ENCODE results near the gene H2AZ1. TPM values are rescaled to one million over a fixed set of nuclear protein-coding genes. Genes with fewer than 3 reads are reported as not detected.

The H2AZ1 gene
- polyA plus RNA-seq, 1 donor (not counting 4 experiments of a cell fraction or from before 2014, with no cell fraction given), result 452 TPM

GRCh38 chr4:99986792-99987191 lies 36.7 kb upstream of the H2AZ1 start:
- H3K4me3 ChIP-seq (ENCODE audit: control insufficient read depth in 2 of 3, extremely low read depth in 1 of 3, insufficient read depth in 2 of 3, low read depth in 1 of 3, low read length in 3 of 3), result no peak overlapping the region
- no peak for FAIRE-seq

DNA sequence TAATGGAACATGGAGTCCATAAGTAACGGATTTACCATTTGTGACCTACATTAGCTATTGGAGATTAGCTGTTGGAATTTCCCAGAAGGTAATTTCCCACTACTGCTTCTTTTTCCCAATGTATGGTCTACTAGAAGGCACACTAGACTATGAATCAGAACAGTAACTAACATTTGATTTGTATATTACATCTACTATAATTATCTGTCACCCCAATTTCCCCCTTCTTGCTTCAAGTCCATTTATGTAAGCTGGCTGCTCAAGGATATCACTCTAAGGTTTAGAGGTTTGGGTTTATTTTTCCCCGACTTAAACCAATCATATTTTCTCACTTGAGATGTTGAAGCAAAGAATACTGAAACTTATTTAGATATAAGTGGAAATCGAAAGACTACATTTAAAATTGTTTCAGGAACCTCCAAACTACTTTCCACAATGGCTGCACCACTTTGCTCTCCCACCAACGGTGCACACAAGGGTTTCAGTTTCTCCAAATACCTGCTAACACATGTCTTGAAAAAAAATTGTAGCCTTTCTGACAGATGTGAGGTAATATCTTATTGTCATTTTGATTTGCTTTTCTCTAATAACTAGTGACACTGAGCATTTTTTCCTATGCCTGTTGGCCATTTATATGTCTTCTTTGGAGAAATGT lies 33.3 kb upstream of the H2AZ1 start:
- H3K9ac ChIP-seq (ENCODE audit: control insufficient read depth, extremely low read depth, insufficient read depth, low read length), result no peak overlapping the region
- no peak for DNase-seq (ENCODE audit: low read depth, low spot score)
- H3K4me3 ChIP-seq (ENCODE audit: control insufficient read depth in 2 of 3, extremely low read depth in 1 of 3, insufficient read depth in 2 of 3, low read depth in 1 of 3, low read length in 3 of 3), result no peak overlapping the region
- no peaks in the 10 kb centered on the region for H3K9me1 ChIP-seq (ENCODE audit: control insufficient read depth, extremely low read depth, insufficient read depth, low read length)
- no peak overlapping the region for H2AFZ ChIP-seq (ENCODE audit: control insufficient read depth, low read length)
- no peak overlapping the region for H3K27ac ChIP-seq (ENCODE audit: control insufficient read depth, insufficient read depth, low read length)
- no peaks in the 10 kb centered on the region for H3K9me3 ChIP-seq (ENCODE audit: control insufficient read depth, low read depth, low read length)
- no peaks in the 10 kb centered on the region for H3K36me3 ChIP-seq (ENCODE audit: control insufficient read depth in 2 of 2, extremely low read depth in 1 of 2, insufficient read depth in 2 of 2, low read length in 2 of 2)
- FAIRE-seq, result no peak
- dilution Hi-C loops (cut with MboI; ENCODE audit: extremely low pct_ligation_motif_present, low sequenced_read_pairs), result no loop called here
- TF ChIP-seq, protein P1, sequence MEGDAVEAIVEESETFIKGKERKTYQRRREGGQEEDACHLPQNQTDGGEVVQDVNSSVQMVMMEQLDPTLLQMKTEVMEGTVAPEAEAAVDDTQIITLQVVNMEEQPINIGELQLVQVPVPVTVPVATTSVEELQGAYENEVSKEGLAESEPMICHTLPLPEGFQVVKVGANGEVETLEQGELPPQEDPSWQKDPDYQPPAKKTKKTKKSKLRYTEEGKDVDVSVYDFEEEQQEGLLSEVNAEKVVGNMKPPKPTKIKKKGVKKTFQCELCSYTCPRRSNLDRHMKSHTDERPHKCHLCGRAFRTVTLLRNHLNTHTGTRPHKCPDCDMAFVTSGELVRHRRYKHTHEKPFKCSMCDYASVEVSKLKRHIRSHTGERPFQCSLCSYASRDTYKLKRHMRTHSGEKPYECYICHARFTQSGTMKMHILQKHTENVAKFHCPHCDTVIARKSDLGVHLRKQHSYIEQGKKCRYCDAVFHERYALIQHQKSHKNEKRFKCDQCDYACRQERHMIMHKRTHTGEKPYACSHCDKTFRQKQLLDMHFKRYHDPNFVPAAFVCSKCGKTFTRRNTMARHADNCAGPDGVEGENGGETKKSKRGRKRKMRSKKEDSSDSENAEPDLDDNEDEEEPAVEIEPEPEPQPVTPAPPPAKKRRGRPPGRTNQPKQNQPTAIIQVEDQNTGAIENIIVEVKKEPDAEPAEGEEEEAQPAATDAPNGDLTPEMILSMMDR (optimal IDR thresholded peaks at IDR 0.05 in 1 of 3, IDR thresholded peaks at IDR 0.05 in 1 of 3, conservative IDR thresholded peaks at IDR 0.05 in 1 of 3; ENCODE audit: extremely low read depth in 1 of 3, insufficient read depth in 2 of 3, low read length in 3 of 3), result no peak
- TF ChIP-seq EZH2 (IDR thresholded peaks at IDR 0.05; ENCODE audit: low read length), result no peak
- no peaks in the 10 kb centered on the region for H4K20me1 ChIP-seq (ENCODE audit: control insufficient read depth, extremely low read depth, insufficient read depth, low read length)
- H3K4me2 ChIP-seq (ENCODE audit: control insufficient read depth, extremely low read depth, insufficient read depth, low read depth, low read length), result no peak overlapping the region
- no peaks in the 10 kb centered on the region for H3K27me3 ChIP-seq (ENCODE audit: control insufficient read depth, extremely low read depth, insufficient read depth, low read length)
- H3K4me1 ChIP-seq (ENCODE audit: control insufficient read depth, extremely low read depth, insufficient read depth, low read length), result peaks cover 8% of the 10 kb centered on the region
- no peaks in the 10 kb centered on the region for H3K79me2 ChIP-seq (ENCODE audit: control insufficient read depth, insufficient read depth, low read length)

More at GRCh38 chr4:99986792-99987191, 36.7 kb upstream of the H2AZ1 start:
- H3K4me1 ChIP-seq (ENCODE audit: control insufficient read depth, extremely low read depth, insufficient read depth, low read length), result no peaks in the 10 kb centered on the region
- dilution Hi-C loops (cut with MboI; ENCODE audit: extremely low pct_ligation_motif_present, low sequenced_read_pairs), result no loop called here
- DNase-seq (ENCODE audit: low read depth, low spot score), result no peak
- H3K9ac ChIP-seq (ENCODE audit: control insufficient read depth, extremely low read depth, insufficient read depth, low read length), result no peak overlapping the region
- TF ChIP-seq, protein P1 (optimal IDR thresholded peaks at IDR 0.05 in 1 of 3, IDR thresholded peaks at IDR 0.05 in 1 of 3, conservative IDR thresholded peaks at IDR 0.05 in 1 of 3; ENCODE audit: extremely low read depth in 1 of 3, insufficient read depth in 2 of 3, low read length in 3 of 3), result no peak
- TF ChIP-seq EZH2 (IDR thresholded peaks at IDR 0.05; ENCODE audit: low read length), result no peak
- no peaks in the 10 kb centered on the region for H4K20me1 ChIP-seq (ENCODE audit: control insufficient read depth, extremely low read depth, insufficient read depth, low read length)
- no peaks in the 10 kb centered on the region for H3K79me2 ChIP-seq (ENCODE audit: control insufficient read depth, insufficient read depth, low read length)
- H3K27me3 ChIP-seq (ENCODE audit: control insufficient read depth, extremely low read depth, insufficient read depth, low read length), result no peaks in the 10 kb centered on the region
- H3K9me1 ChIP-seq (ENCODE audit: control insufficient read depth, extremely low read depth, insufficient read depth, low read length), result no peaks in the 10 kb centered on the region
- no peaks in the 10 kb centered on the region for H3K9me3 ChIP-seq (ENCODE audit: control insufficient read depth, low read depth, low read length)
- no peaks in the 10 kb centered on the region for H3K36me3 ChIP-seq (ENCODE audit: control insufficient read depth in 2 of 2, extremely low read depth in 1 of 2, insufficient read depth in 2 of 2, low read length in 2 of 2)
- no peak overlapping the region for H3K27ac ChIP-seq (ENCODE audit: control insufficient read depth, insufficient read depth, low read length)
- H2AFZ ChIP-seq (ENCODE audit: control insufficient read depth, low read length), result no peak overlapping the region
- H3K4me2 ChIP-seq (ENCODE audit: control insufficient read depth, extremely low read depth, insufficient read depth, low read depth, low read length), result no peak overlapping the region

All from keratinocyte (primary cell).